OCI-LY7 (cell line): Measurements from ENCODE around the gene RSPH1. TPM values are rescaled to one million over a fixed set of nuclear protein-coding genes. Genes with fewer than 3 reads are reported as not detected.
A peak's percentile ranks its signal among the peaks of the same experiment; 100 is the strongest.

ENCODE experiments used
- BruUV-seq: library from RNA; stranded (reverse); fragments of 400-500 nt; replicated peaks from 2 replicates; lab custom pipeline; 2021; lab: Mats Ljungman, UMichigan
- CTCF ChIA-PET: fragments of 300-600 bp; sonication (Branson Sonifier 250); formaldehyde crosslinking; loops from one replicate; lab custom pipeline; 2022; ENCODE audit warnings: antibody characterized with exemption; ENCODE audit not compliant: unreplicated experiment; lab: Charles Lee
- POLR2A ChIA-PET: fragments of 300-600 bp; sonication (Branson Sonifier 250); formaldehyde crosslinking; loops from one replicate; lab custom pipeline; 2022; ENCODE audit warnings: antibody characterized with exemption; lab: Charles Lee
- DNase-seq: peaks from one replicate; pipeline ENCODE4 v3.0.0-alpha.2; 2015; ENCODE audit warnings: low spot score
- H2AFZ ChIP-seq: fragments of 200-600 bp; sonication (generic), shearing (Covaris generic); 2 replicates; pipeline ENCODE4 v1.6.1; 2014; ENCODE audit warnings: mild to moderate bottlenecking, antibody characterized with exemption, low read length, moderate library complexity
- H3K27ac ChIP-seq: fragments of 200-600 bp; sonication (generic); 2 replicates; pipeline ENCODE4 v1.5.1; 2014; ENCODE audit warnings: mixed run types, low read depth, mild to moderate bottlenecking, moderate library complexity, low read length, inconsistent platforms; ENCODE audit not compliant: poor library complexity, severe bottlenecking
- H3K36me3 ChIP-seq: fragments of 200-600 bp; sonication (generic); 2 replicates; pipeline ENCODE4 v1.6.1; 2014; ENCODE audit warnings: mild to moderate bottlenecking, antibody characterized with exemption, low read length, moderate library complexity, mixed read lengths; ENCODE audit not compliant: insufficient read depth
- H3K4me1 ChIP-seq: fragments of 200-600 bp; sonication (generic); 2 replicates; pipeline ENCODE4 v1.5.1; 2014; ENCODE audit warnings: mild to moderate bottlenecking, low read length; ENCODE audit not compliant: insufficient read depth, poor library complexity, severe bottlenecking
- H3K4me2 ChIP-seq: fragments of 200-600 bp; sonication (generic); 2 replicates; pipeline ENCODE4 v1.6.1; 2014; ENCODE audit warnings: mild to moderate bottlenecking, low read length
- H3K4me3 ChIP-seq: fragments of 200-600 bp; sonication (generic); 2 replicates; pipeline ENCODE4 v1.5.1; 2014; ENCODE audit warnings: mild to moderate bottlenecking, low read depth, low read length; ENCODE audit not compliant: poor library complexity, severe bottlenecking
- H3K79me2 ChIP-seq: fragments of 200-600 bp; sonication (generic); 2 replicates; pipeline ENCODE4 v1.6.1; 2016; ENCODE audit warnings: low read depth, mild to moderate bottlenecking, low read length, moderate library complexity, mixed read lengths; ENCODE audit not compliant: insufficient read depth
- H3K9me2 ChIP-seq: fragments of 200-600 bp; sonication (generic); 2 replicates; pipeline ENCODE4 v1.6.1; 2016; ENCODE audit warnings: mild to moderate bottlenecking, low read length, mixed read lengths; ENCODE audit not compliant: insufficient read depth
- H3K9me3 ChIP-seq: fragments of 200-600 bp; sonication (generic); 2 replicates; pipeline ENCODE4 v1.6.1; 2014; ENCODE audit warnings: mild to moderate bottlenecking, mixed run types, low read length, mixed read lengths
- H4K20me1 ChIP-seq: fragments of 200-600 bp; sonication (generic); 2 replicates; pipeline ENCODE4 v1.6.1; 2014; ENCODE audit warnings: mild to moderate bottlenecking, antibody characterized with exemption, low read length, moderate library complexity, mixed read lengths; ENCODE audit not compliant: insufficient read depth
- CTCF ChIP-seq: fragments of 200-600 bp; sonication (generic); conservative IDR thresholded peaks from 2 replicates; pipeline ENCODE4 v1.5.1; 2014; ENCODE audit warnings: mild to moderate bottlenecking, antibody characterized with exemption, low read length, moderate library complexity, mixed read lengths
- EZH2phosphoT487 ChIP-seq: fragments of 200-600 bp; sonication (generic); IDR thresholded peaks from 2 replicates; pipeline ENCODE4 v1.6.1; 2018; ENCODE audit warnings: low read depth, borderline replicate concordance, mild to moderate bottlenecking, mixed run types, antibody characterized with exemption, low read length, moderate library complexity, mixed read lengths
- intact Hi-C: fragments of 100-400 bp; cut with micrococcal nuclease; formaldehyde crosslinking; loops from one replicate; pipeline ENCODE4 v1.10.0; 2022; ENCODE audit not compliant: unreplicated experiment
- total RNA-seq, 2 experiments: library from RNA; depleted of rRNA in 1 of 2; stranded (reverse); fragments of >200 nt in 1 of 2; shearing (Covaris generic) in 1 of 2; gene quantifications; 2 replicates each; pipeline ENCODE4 v1.2.3, GENCODE V29; 2014 to 2022

Gene RSPH1
- total RNA-seq, 2 experiments from 2014 or later = 1.9 to 2.5 TPM

GRCh38 chr21:42455754-42456440, 40.1 kb downstream of the RSPH1 start:
- H3K9me2 ChIP-seq = no peaks in the 10 kb centered on the region
- BruUV-seq = no TSS peak
- DNase-seq = no peak
- no peaks in the 10 kb centered on the region for H4K20me1 ChIP-seq
- intact Hi-C loops = loop anchor here (10.0 kb wide), 1 partner anchor 91 kb away; the partner anchor contains the start of gene TFF1
- H3K4me2 ChIP-seq = no peak overlapping the region
- peaks cover 9% of the 10 kb centered on the region; the same call in 1 of the 2 replicates for H3K9me3 ChIP-seq
- no peaks in the 10 kb centered on the region; the same call in 1 of the 2 replicates for H3K36me3 ChIP-seq
- H3K79me2 ChIP-seq = no peaks in the 10 kb centered on the region
- TF ChIP-seq CTCF (no peak), EZH2phosphoT487 (no peak)
- no peak overlapping the region for H2AFZ ChIP-seq
- H3K27ac ChIP-seq = no peak overlapping the region
- ChIA-PET POLR2A (interaction anchor here (0.6 to 1.9 kb wide), 2 partner anchors 81 to 144 kb away, joined by 3 to 6 read pairs; no protein-coding TSS in a partner anchor), CTCF (interaction anchor here (1.1 to 1.6 kb wide), 2 partner anchors 59 to 81 kb away, joined by 3 to 5 read pairs; no protein-coding TSS in a partner anchor)
- no peak overlapping the region for H3K4me3 ChIP-seq
- peaks cover 32% of the 10 kb centered on the region for H3K4me1 ChIP-seq

DNA sequence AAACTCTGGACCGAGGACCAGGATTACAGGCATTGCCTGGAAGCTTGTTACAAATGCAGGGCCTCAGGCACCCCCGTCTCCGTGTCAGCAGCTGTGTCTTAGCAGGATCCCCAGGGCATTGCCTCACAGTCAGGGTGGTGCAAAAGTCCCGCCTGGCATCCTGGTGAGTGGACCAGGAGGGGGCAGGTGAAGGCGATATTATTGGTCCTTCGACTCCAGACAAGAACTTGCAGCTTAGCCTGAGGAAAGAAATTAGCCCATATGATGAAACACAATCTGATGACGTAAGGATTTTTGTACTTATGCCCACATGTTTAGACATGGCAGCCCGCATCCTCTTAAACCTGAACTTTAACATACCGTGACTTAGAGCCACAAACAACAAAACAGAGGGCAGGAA, 40.8 kb downstream of the RSPH1 start:
- Histone ChIP-seq H3K4me1 (peaks cover 32% of the 10 kb centered on the region), H3K4me2 (no peak overlapping the region), H3K36me3 (no peaks in the 10 kb centered on the region; the same call in 1 of the 2 replicates), H3K9me2 (no peaks in the 10 kb centered on the region), H3K27ac (no peak overlapping the region), H4K20me1 (no peaks in the 10 kb centered on the region), H3K4me3 (no peak overlapping the region), H3K79me2 (no peaks in the 10 kb centered on the region), H3K9me3 (peaks cover 9% of the 10 kb centered on the region; the same call in 1 of the 2 replicates), H2AFZ (no peak overlapping the region)
- BruUV-seq = no TSS peak
- ChIA-PET CTCF (interaction anchor here (0.5 to 1.6 kb wide), 4 partner anchors 59 to 82 kb away, joined by 3 to 5 read pairs (median 3); no protein-coding TSS in a partner anchor), POLR2A (interaction anchor here (0.6 to 1.9 kb wide), 3 partner anchors 12 to 380 kb away, joined by 3 to 6 read pairs (median 4); no protein-coding TSS in a partner anchor)
- intact Hi-C loops = loop anchor here (10.0 kb wide), 1 partner anchor 90 kb away; the partner anchor contains the start of gene TFF1
- peak; percentile 34 for DNase-seq
- TF ChIP-seq CTCF (0 out of 2 replicates have a peak, but pooled peaks have one; percentile 29), EZH2phosphoT487 (no peak)
